Astrocyte (in vitro differentiated cells and primary cell): ENCODE measurements around the gene CDC42EP1. TPM values are rescaled to one million over a fixed set of nuclear protein-coding genes. Genes with fewer than 3 reads are reported as not detected.

Experiments used
- DNase-seq: peaks from one replicate; pipeline ENCODE4 v3.0.0-alpha.2; 2010; ENCODE audit warnings: low read depth
- FAIRE-seq: peaks from 2 replicates; lab custom pipeline; 2011; peaks lifted over from hg19 to GRCh38; lab: Jason Lieb, UNC
- H2AFZ ChIP-seq: 2 replicates; pipeline ENCODE4 v1.6.0; 2012; ENCODE audit warnings: low read depth, low read length, inconsistent platforms
- H3K27ac ChIP-seq: 2 replicates; pipeline ENCODE4 v1.5.1; 2011; ENCODE audit warnings: low read depth, low read length, inconsistent platforms
- H3K27me3 ChIP-seq: 2 replicates; pipeline ENCODE4 v1.6.0; 2011; ENCODE audit warnings: low read length, inconsistent platforms; ENCODE audit not compliant: insufficient read depth
- H3K36me3 ChIP-seq: 2 replicates; pipeline ENCODE4 v1.5.1; 2011; ENCODE audit warnings: low read length, inconsistent platforms; ENCODE audit not compliant: insufficient read depth
- H3K4me1 ChIP-seq: 2 replicates; pipeline ENCODE4 v1.5.1; 2011; ENCODE audit warnings: low read length, inconsistent platforms; ENCODE audit not compliant: insufficient read depth
- H3K4me2 ChIP-seq: 2 replicates; pipeline ENCODE4 v1.6.0; 2012; ENCODE audit warnings: low read length, inconsistent platforms
- H3K4me3 ChIP-seq: 2 replicates; pipeline ENCODE4 v1.5.1; 2011; ENCODE audit warnings: low read depth, mild to moderate bottlenecking, low read length, inconsistent platforms; ENCODE audit not compliant: insufficient read depth
- H3K79me2 ChIP-seq: 2 replicates; pipeline ENCODE4 v1.6.0; 2012; ENCODE audit warnings: mild to moderate bottlenecking, low read length, inconsistent platforms; ENCODE audit not compliant: insufficient read depth
- H3K9ac ChIP-seq: 2 replicates; pipeline ENCODE4 v1.6.0; 2012; ENCODE audit warnings: mild to moderate bottlenecking, low read length, inconsistent platforms
- H3K9me3 ChIP-seq: 2 replicates; pipeline ENCODE4 v1.5.1; 2012; ENCODE audit warnings: low read depth, mild to moderate bottlenecking, low read length, inconsistent platforms; ENCODE audit not compliant: insufficient read depth
- H4K20me1 ChIP-seq: 2 replicates; pipeline ENCODE4 v1.6.0; 2012; ENCODE audit warnings: low read length, inconsistent platforms; ENCODE audit not compliant: insufficient read depth
- H3K27ac Mint-ChIP-seq: one replicate; pipeline ENCODE4 v1.8.0; 2021; ENCODE audit warnings: mild to moderate bottlenecking, mixed read lengths; ENCODE audit not compliant: unreplicated experiment
- H3K27me3 Mint-ChIP-seq: one replicate; pipeline ENCODE4 v1.8.0; 2021; ENCODE audit warnings: low read depth, mixed read lengths; ENCODE audit not compliant: unreplicated experiment
- H3K36me3 Mint-ChIP-seq: one replicate; pipeline ENCODE4 v1.8.0; 2021; ENCODE audit warnings: low read depth, mixed read lengths; ENCODE audit not compliant: unreplicated experiment
- H3K4me1 Mint-ChIP-seq: one replicate; pipeline ENCODE4 v1.8.0; 2021; ENCODE audit warnings: low read depth, mixed read lengths; ENCODE audit not compliant: unreplicated experiment
- H3K4me3 Mint-ChIP-seq: one replicate; pipeline ENCODE4 v1.8.0; 2021; ENCODE audit warnings: mild to moderate bottlenecking, moderate library complexity, mixed read lengths; ENCODE audit not compliant: unreplicated experiment
- H3K9me3 Mint-ChIP-seq: one replicate; pipeline ENCODE4 v1.8.0; 2021; ENCODE audit warnings: mild to moderate bottlenecking, mixed read lengths; ENCODE audit not compliant: unreplicated experiment
- CTCF ChIP-seq: IDR thresholded peaks from 2 replicates; pipeline ENCODE4 v1.5.1; 2011; ENCODE audit warnings: low read depth, mild to moderate bottlenecking, inconsistent platforms, low read length, moderate library complexity; ENCODE audit not compliant: insufficient read depth
- EZH2 ChIP-seq: IDR thresholded peaks from 2 replicates; pipeline ENCODE4 v1.6.1; 2012; ENCODE audit warnings: mild to moderate bottlenecking, low read length, inconsistent platforms; ENCODE audit not compliant: insufficient read depth
- total RNA-seq: library from RNA; stranded (reverse); gene quantifications from 2 replicates; pipeline ENCODE4 v1.2.1, GENCODE V29; 2021

Gene CDC42EP1
- total RNA-seq, 1 donor from 2014 or later = 106 TPM

- H3K36me3 ChIP-seq = no peaks in the 10 kb centered on the region
- no peak overlapping the region for H3K4me2 ChIP-seq
- no peak overlapping the region for H3K4me3 ChIP-seq
- no peaks in the 10 kb centered on the region for H3K27me3 ChIP-seq
- H3K9ac ChIP-seq = no peak overlapping the region
- Mint-ChIP-seq H3K36me3 (no peaks in the 10 kb centered on the region), H3K27me3 (peaks cover 4% of the 10 kb centered on the region), H3K4me3 (peak overlapping the region; percentile 82), H3K27ac (peak overlapping the region; percentile 90), H3K9me3 (no peaks in the 10 kb centered on the region), H3K4me1 (peaks cover 33% of the 10 kb centered on the region)
- no peak overlapping the region for H3K27ac ChIP-seq
- H2AFZ ChIP-seq = no peak overlapping the region
- peaks cover 38% of the 10 kb centered on the region for H3K4me1 ChIP-seq
- peaks cover 19% of the 10 kb centered on the region for H4K20me1 ChIP-seq
- FAIRE-seq (no peak), DNase-seq (no peak)
- H3K79me2 ChIP-seq = peaks cover 38% of the 10 kb centered on the region
- TF ChIP-seq EZH2 (no peak), CTCF (no peak)
- no peaks in the 10 kb centered on the region for H3K9me3 ChIP-seq
Measured at GRCh38 chr22:37558815-37559214, 1.5 kb upstream of the CDC42EP1 start.

GRCh38 chr22:37559521-37559900 lies 769 bp upstream of the CDC42EP1 start:
- H3K27me3 Mint-ChIP-seq = no peaks in the 10 kb centered on the region
- H3K9me3 Mint-ChIP-seq = no peaks in the 10 kb centered on the region

More at GRCh38 chr22:37559521-37559900, 769 bp upstream of the CDC42EP1 start:
- peak overlapping the region; percentile 82 for H3K4me3 Mint-ChIP-seq
- H3K9ac ChIP-seq = peak overlapping the region; percentile 100
- no peak for TF ChIP-seq EZH2
- TF ChIP-seq CTCF = no peak
- H2AFZ ChIP-seq = peak overlapping the region; percentile 53
- peaks cover 45% of the 10 kb centered on the region for H3K4me1 ChIP-seq
- FAIRE-seq (no peak), DNase-seq (no peak)
- H3K27ac Mint-ChIP-seq = peak overlapping the region; percentile 90
- H3K36me3 Mint-ChIP-seq = no peaks in the 10 kb centered on the region
- no peaks in the 10 kb centered on the region for H3K36me3 ChIP-seq
- peaks cover 37% of the 10 kb centered on the region for H3K4me1 Mint-ChIP-seq
- H4K20me1 ChIP-seq = peaks cover 26% of the 10 kb centered on the region
- H3K27me3 ChIP-seq = no peaks in the 10 kb centered on the region
- peaks cover 45% of the 10 kb centered on the region for H3K79me2 ChIP-seq
- peak overlapping the region; percentile 92 for H3K27ac ChIP-seq
- H3K4me3 ChIP-seq = no peak overlapping the region
- H3K4me2 ChIP-seq = peak overlapping the region; percentile 85
- H3K9me3 ChIP-seq = no peaks in the 10 kb centered on the region
